GM19455 (cell line): ENCODE data around the gene MSI2.

Experiments used
- ATAC-seq: cut with Tn5 transposase; IDR thresholded peaks from one replicate; pipeline ENCODE4 v1.9.1; 2021; ENCODE audit not compliant: unreplicated experiment

The MSI2 gene

DNA sequence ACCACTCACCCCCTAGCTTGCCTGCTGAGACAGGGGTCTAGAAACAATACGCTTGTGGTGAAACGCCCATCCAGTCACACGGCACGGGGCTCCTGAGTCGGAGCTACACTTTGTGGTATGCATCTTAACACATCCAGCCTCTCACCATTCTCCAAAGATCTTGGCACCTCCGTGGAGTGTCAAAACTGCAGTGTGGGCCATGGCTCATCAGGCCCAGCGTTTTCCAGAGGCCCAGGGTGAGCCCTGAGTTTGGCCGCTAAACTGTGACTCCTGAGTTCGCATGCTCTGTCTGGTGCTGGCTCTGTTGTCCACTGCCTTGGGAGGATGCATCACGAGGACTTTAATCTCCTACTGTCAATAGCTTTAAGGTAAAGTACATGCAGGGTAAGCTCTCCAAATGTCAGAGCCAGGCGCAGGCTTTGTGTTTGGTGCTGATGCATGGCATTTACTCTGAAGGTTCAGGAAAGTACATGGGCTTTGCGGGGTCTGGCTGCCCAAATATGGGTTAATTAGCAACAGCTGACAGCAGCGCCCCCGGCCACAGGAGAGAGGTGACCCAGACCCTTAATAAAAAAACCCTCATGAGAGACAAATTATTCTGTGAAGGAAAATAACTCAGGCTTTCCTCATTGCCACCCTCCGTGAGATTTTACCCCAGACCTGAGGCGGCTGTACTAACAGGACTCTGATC is 370.3 kb downstream of the MSI2 start:
- no peak for ATAC-seq

DNA sequence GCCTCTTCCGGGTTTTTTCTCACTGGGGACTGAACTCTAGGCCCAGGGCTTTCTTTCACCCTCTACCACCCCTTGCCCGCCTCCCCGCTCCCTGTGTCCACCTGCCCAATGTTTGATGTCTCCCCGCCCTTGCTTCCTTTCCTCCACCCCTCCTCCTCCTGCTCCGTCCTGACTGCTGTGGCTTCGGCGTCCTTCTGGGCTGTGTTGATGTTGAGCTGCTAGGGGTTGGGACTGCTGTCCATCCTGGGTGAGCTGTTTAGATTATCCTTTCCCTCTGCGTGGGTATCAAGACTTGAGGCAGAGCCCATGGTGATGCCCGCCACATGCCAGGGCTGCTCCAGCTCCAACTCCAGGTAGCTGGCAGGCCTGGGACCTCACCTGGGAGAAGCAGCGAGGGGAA is 371.3 kb downstream of the MSI2 start:
- ATAC-seq = no peak

DNA sequence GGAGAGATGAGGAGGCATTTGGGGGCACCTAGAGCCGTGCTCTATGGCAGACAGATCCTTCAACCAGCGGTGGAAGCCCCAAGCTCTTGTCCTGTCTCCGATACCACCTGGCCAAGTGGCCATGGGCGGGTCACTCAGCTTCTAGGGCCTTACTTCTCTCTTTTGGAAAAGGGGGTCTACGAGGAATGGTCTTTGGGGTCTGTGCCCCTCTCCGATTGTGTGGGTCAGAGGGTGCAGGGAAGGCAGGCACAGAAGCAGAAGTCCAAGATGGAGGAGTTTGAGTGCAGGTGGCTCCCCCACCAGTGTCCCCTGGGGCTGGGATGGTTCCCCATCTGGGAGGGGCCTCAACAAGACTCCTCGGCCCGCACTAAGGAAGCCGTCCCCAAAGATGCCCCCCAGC is 372.1 kb downstream of the MSI2 start:
- ATAC-seq = no peak

DNA sequence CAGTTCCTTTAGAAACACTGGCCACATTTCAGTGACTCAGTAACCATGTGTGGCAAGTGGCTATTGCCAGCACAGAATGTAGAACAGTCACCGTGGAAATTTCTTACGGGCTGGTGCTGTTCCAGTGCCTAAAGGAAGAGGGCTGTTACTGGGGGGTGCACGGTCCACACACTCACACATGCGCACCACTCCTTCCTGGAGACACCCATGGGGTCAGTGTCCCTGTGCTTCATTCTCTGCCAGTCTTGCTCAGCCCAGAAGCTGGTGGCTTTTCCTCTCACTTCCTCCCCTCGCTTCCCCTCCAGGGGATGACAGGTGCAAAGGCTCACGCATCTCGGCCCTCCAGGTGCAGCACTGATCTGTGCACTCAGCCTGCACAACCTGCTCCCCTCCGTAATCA is 373.1 kb downstream of the MSI2 start:
- peak; percentile 73 for ATAC-seq

DNA sequence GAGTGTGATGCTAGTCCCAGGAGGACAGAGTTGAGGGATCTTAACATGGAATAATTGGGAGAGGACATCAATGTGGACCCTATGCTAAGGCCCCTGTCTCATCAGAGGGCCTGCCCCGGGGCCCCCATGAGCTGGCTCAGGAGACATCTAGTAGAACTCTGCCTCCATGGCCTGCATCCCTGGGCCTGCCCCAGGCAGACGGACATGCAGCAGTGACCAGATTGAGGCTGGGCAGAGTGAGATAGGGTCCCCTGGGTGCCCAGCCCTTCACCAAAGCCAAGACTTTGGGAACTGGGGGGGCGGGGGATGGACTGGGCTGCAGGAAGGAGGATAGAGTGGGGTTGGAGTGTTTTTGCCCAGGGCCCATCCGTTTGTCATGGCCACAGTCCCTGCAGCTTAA is 373.6 kb downstream of the MSI2 start:
- ATAC-seq = no peak

DNA sequence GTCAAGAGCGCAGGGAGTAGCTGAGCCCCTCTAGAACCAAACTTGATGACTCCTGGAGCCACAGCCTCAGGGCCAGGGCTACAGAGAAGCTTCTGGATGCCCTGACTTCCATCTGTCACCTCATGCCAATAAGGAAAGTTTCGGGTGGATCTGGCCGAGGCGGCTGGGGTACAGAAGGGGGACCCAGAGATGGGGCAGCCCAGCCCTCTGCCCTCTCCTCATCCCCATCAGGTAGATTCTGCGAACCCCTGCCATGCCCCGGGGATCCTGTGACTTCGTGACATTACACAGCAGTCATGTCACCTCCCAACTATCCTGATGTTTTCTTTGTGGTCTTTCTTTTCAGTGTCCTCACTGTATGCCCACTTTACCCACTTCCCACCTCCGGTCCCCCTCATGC is 374.4 kb downstream of the MSI2 start:
- no peak for ATAC-seq

DNA sequence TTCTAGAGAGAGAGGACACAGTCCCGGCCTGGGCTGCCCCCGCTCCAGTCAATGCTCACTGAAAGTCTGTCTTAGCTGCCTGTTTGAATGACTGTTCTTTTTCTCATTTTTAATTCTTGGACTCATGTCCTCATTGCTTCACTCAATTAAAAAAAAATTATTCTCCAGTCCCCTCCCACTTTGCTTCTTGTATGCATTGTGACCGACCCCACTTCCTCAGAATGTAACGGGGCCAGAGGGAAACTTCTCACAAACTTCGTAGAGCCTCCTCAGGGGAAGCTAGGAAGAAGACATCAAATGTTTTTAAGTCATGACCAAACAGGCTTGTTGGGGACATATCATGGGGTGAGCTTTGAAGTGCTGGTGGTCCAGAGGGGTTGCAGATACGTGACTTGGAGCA is 375.5 kb downstream of the MSI2 start:
- ATAC-seq = no peak

DNA sequence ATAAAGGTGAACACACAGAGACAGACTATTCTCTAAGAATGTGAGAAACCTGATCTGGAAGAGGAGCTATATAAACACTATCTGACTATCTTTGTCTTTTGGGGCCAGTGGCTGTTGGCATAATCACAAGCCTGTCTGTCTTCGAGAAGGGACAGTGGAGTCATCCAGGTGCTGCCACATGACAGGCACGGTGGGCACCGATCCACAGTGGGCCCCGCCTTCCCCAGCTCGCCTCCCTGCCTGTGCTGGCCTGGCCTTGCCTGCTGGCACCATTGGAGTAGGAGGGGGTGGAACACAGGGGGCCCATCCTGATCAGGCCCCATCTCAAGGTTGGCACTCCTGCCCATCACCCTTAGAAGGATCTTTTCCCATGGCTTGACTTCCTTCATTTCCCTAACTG is 376.0 kb downstream of the MSI2 start:
- no peak for ATAC-seq

DNA sequence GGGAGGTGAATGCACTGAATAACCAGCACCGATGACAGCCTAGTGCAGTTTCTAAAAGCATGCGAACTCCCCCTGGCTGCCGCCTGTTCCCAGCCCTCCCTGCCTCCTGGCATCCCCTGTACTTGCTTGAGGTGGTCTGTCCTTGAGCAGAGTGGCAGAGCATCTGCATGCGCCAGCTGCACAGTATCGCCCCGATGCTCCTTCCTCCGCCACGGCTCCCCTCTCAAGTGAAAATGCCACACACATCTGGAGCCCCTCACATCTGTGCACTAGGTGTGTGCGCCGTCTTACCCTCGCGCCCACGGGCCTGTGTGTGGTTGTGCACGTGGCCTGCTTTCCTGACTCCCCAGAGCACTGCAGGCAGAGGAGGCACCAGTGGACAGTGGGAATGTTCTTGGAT is 376.9 kb downstream of the MSI2 start:
- no peak for ATAC-seq

DNA sequence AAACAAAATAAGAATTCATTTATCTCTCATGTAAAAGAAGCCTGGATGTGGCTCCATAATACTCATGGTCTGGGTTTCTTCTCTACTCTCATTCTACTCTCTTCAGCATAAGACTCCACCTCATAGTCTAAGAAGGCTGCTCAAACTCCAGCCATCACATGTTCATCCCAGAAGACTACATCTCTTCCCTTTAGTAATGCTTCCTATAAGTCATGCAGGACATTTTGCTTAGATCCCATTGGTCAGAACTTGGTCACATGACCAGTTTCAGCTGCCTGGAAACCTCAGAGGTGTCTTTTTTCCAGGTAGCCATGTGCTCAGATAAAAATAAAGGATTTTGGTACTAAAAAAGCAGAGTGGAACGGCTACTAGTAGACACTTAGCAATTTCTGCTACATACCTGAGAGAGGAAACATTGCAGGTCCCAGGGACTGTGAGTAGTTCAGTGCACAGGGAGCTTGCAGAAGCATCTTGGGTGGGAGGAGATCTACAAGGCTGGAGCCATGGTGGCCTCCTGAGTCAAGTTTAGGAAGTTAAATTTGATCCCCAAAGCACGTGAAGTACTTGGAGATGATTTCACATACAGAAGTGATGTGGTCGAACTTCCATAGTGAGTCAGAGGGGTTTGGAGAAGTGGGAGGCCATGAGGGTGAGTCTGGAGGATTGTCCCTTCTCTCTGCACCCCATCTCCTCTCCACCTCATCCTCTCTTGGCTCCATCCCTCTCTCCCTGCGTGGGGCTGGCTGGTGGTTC is 378.6 kb downstream of the MSI2 start:
- no peak for ATAC-seq

DNA sequence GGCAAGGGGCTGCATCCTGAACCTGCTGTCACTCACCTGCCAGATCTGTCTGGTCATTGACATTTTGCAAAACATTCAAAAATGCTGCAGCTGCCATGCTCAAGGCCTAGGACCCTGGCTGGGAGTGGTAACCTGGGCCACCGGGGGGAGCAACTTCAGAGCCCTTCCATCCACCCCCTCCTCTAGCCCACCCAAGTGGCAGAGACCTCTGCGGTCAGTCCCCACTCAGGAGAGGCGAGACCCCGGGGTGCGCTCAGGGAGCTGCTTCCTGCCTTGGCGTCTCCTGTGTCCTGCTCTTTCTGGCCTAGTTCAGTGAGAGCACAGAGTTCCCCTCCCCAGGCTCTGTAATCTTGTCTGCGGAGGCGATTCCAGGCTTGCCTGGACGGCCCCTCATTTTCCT is 380.0 kb downstream of the MSI2 start:
- ATAC-seq = no peak

DNA sequence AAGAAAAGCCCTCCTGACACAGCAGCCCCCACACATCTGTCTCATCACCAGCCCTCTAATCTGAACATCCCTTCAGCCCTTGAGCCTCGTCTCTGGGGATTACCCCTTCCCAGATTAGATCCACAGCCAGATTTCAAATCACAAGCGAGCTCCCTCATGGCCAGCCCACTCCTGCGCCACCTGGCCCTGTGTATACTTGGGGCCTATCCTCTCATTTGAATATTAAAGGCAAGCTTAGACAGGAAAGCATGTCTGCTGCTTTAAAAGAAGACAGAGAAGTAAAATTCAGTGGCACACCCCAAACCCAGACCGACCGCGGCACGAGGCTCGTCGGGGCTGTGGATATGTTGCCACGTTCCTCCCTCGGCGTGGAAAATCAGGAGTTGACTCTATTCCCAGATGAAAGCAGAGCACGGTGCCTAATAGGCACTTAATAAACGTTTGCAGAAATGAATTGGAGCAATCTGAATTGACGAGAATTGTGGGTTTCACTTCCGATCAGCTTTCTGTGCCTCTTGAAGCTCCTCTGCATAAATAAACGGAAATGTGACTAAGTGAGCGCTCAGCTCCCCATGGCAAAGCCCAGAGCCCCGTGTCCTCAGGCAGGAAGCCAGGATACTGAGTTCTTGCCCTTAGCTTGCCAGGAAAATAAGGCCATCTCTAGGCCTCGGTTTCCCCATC is 380.8 kb downstream of the MSI2 start:
- peak; percentile 71 for ATAC-seq

DNA sequence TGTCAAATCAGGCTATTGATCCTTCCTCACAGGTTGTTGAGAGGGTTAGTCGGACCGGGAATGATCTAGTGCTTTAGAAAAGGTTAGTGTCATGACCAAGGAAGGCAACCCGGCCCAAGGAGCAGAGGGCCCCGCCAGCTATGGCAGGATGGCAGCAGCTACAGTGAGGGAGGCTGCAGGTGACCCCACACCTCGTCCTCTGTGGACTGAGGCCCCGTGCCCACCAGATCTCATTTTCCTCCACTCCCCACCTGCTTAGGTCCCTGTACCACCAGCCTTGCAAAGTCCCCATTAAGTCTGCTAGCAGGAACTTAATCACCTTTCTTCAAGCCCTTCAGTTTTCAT is 381.3 kb downstream of the MSI2 start:
- ATAC-seq = no peak

DNA sequence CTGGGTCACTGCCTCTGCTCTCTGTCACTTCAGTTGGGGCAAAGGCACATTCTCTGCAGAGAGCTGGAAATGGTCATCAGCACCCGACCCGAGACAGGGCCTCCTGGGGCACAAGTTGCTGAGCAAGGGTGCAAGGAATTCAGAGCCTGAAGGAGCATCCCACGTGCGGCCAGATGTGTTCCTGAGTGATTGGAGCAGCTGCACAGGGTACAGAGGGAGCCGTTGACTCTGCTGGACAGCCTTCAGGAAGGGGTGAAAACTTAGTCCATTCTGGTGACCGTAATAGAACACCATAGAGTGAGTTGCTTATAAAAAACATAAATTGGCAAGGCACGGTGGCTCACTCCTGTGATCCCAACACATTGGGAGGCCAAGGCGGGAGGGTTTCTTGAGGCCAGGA is 382.0 kb downstream of the MSI2 start:
- ATAC-seq = no peak

DNA sequence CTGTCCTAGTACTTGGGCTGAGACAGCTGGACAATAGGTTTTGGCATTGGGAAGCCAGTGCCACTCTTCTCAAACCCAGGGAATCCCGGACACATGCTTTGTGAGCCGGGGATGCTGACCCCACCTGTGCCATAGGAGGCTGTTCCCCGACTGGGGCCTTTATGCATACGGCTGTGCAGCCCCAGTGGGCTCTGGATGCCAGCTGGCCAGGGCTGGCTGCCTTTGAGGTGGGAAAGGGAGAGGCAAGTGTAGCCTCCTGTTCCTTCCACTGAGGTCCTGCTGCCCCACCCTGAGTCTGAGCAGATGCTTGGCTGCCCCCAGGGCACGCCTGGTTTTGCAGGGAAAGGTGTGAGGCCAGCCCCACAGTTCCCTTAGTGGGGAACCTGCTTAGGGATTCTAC is 383.1 kb downstream of the MSI2 start:
- no peak for ATAC-seq

DNA sequence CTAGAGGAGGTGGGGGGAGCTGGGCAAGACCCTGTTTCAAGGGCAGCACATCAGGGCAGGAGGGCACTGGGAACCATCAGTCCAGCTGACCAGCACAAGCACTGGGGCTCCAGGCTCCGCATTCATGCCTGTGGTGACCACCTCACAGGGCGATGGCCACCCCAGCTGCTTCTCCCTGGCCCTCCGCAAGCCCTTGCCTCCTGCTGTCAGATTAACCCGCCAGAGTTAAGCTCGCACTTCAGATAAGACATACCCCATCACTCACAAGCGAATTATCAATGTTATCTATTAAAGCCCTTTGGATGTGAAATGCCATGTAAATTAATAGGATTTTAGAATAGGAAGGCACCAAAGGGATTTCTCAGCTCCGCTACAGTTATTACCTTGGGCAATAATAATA is 383.8 kb downstream of the MSI2 start:
- no peak for ATAC-seq

DNA sequence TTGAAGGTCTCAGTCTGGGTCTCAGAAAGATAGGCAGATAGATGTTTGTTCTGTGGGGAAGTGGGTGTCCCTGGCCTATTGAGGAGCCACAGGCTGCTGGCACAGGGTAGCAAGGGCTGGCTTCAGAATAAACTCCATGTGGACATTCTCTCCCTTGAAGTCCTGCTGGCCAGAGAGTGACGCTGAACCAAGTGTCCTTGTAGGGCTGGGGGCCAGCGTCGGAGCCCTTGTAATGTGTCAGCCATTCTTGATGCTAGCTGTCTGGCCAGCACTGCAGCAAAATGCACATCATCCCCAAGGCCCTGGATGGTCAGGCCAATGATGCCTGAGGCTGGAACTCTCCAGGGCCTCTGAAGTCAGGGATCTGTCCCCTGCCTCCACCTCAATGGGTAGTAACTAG is 385.4 kb downstream of the MSI2 start:
- no peak for ATAC-seq

DNA sequence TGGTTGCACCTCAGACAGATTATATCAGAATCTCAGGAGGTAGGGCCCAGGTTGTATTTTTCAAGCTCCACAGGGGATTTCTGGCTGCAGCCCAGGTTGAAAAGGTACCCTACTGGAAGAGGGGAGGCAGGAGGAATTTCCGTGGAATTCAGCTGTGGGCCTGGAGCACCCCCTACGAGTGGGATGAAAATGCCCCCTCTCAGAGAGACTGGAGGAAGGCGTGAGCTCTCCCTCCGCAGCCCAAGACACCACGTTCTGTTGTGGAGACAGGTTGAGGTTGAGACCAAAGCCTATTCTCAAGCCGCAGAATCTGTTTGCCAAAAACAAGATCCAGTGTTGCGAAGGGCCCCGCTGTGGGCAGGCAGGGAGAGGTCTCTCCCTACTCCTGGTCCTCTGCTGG is 386.7 kb downstream of the MSI2 start:
- no peak for ATAC-seq

DNA sequence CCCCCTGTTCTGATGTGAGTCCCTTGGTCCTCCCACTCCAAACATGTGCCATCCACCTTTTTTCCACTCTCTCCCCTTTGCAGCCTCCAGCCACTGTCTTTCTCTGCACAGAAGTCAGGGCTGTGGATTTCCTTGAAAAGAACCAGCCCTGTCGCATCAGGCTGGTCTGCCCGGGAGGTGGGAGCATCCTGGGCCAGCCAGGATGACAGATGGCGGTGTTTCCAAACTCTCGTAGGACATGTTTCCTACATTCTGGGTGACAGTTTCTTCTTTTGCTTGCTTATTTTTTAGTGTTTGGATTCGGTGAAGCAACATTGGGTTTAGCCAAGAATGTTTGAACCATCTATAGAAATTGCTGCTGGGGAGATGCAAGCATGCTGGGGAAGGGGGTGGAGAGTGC is 388.0 kb downstream of the MSI2 start:
- ATAC-seq = no peak

DNA sequence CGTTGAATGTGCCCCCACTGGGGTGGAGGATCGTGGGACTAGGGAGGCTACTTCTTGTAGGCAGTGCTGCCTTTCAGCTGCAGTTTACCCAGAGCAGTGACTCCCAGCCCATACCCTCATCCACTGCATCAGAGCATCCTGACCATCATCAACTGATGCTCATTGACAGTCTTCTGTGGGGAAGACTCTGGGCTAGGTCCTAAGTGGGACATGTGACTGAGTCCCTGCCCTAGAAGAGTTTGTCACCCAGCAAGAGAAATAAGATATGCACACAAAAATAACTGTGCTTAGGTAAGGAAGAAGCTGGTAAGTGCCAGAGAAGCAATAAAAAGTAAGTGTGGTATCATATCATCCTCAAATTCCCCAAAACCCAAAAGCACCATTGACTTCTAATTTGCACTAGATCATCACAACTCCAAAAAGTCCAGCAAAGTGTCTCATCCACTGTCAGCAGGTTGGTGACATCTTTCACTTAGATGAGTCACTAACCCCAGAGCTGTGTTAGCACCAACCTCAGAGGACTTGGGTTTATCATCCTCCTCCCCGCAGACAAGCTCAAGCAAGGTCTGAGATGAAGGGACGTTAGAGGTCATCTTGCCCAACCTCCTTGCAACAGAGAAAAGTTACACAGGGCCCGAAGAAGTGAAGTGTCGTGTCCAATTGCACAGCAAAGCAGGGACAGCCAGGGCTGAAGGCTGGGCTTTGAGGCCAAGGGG is 389.8 kb downstream of the MSI2 start:
- ATAC-seq = no peak

DNA sequence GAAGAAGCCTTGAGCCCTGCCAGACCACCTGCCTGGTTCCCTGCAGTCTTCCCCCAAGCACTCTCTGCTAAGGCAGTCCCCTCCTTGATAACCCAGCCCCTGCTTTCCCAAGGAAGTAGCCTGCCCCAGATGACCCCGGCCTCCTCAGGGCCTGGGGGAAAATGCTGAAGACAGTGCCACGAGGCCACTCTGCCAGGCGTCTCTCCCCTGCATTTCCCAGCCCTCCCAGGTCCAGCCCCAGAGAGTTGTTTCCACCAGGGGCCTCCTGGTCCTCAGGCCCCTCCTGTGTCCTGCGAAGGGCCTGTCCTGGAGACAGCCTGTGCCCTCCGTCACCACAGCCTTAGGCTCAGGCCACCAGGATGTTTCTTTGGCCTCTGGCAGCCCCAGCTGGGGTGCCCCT is 392.4 kb downstream of the MSI2 start:
- ATAC-seq = no peak

DNA sequence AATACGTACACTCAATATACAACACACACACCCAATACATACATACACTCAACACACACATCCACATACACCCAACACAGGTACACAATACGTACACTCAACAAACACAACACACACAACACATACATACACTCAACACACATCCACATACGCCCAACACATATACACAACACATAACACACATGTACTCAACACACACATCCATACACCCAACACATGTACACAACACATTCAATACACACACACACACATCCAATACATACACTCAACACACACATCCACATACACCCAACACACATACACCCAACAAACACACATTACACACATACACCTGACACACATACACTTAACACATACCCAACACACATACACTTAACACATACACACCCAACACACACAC is 392.9 kb downstream of the MSI2 start:
- no peak for ATAC-seq
